GM23338 (cell line): ENCODE data around the gene SLC35G1. TPM values are rescaled to one million over a fixed set of nuclear protein-coding genes. Genes with fewer than 3 reads are reported as not detected.

Experiments used
- ATAC-seq: fragments of 200-7000 bp; cut with Tn5 transposase; 3 replicates; pipeline ENCODE4 v1.9.1; 2020
- DNase-seq: peaks from one replicate; pipeline ENCODE4 v3.0.0-alpha.2; 2015; ENCODE audit warnings: low spot score
- H2AFZ ChIP-seq: fragments of 200-600 bp; sonication (generic); 2 replicates; pipeline ENCODE4 v1.8.0; 2016; ENCODE audit warnings: antibody characterized with exemption, mild to moderate bottlenecking, moderate library complexity
- H3F3A ChIP-seq: fragments of 200-600 bp; sonication (generic); replicated peaks from 2 replicates; pipeline ENCODE4 v1.8.0; 2017; ENCODE audit warnings: antibody characterized with exemption, mixed run types, low read depth
- H3K27ac ChIP-seq: fragments of 200-600 bp; sonication (generic); 2 replicates; pipeline ENCODE4 v1.6.1; 2016; ENCODE audit warnings: low read depth
- H3K27me3 ChIP-seq: fragments of 200-600 bp; sonication (generic); 2 replicates; pipeline ENCODE4 v1.8.0; 2016; ENCODE audit warnings: mild to moderate bottlenecking, mixed run types, moderate library complexity; ENCODE audit not compliant: insufficient read depth
- H3K36me3 ChIP-seq: fragments of 200-600 bp; sonication (generic); 2 replicates; pipeline ENCODE4 v1.8.0; 2016; ENCODE audit warnings: mild to moderate bottlenecking; ENCODE audit not compliant: insufficient read depth
- H3K4me1 ChIP-seq: fragments of 200-600 bp; sonication (generic); 2 replicates; pipeline ENCODE4 v1.8.0; 2016; ENCODE audit warnings: mild to moderate bottlenecking, moderate library complexity; ENCODE audit not compliant: insufficient read depth
- H3K4me2 ChIP-seq: fragments of 200-600 bp; sonication (generic); 2 replicates; pipeline ENCODE4 v1.7.1; 2017; ENCODE audit warnings: mixed run types
- H3K4me3 ChIP-seq: fragments of 200-600 bp; sonication (generic); 2 replicates; pipeline ENCODE4 v1.6.1; 2016; ENCODE audit warnings: mixed run types
- H3K79me2 ChIP-seq: fragments of 200-600 bp; sonication (generic); replicated peaks from 2 replicates; pipeline ENCODE4 v1.8.0; 2017; ENCODE audit warnings: mild to moderate bottlenecking; ENCODE audit not compliant: insufficient read depth
- H3K9me2 ChIP-seq: fragments of 200-600 bp; sonication (generic); 2 replicates; pipeline ENCODE4 v1.8.0; 2017; ENCODE audit not compliant: insufficient read depth
- H4K20me1 ChIP-seq: fragments of 200-600 bp; sonication (generic); replicated peaks from 2 replicates; pipeline ENCODE4 v1.8.0; 2017; ENCODE audit warnings: mild to moderate bottlenecking; ENCODE audit not compliant: insufficient read depth
- H3K27ac Mint-ChIP-seq: 2 replicates; pipeline ENCODE4 v1.8.0; 2020; ENCODE audit warnings: inconsistent platforms, mild to moderate bottlenecking, moderate library complexity, mixed read lengths
- H3K27me3 Mint-ChIP-seq: 3 replicates; pipeline ENCODE4 v1.8.0; 2022; ENCODE audit warnings: low read depth, mild to moderate bottlenecking, moderate library complexity, mixed read lengths, inconsistent platforms; ENCODE audit not compliant: insufficient read depth, poor library complexity
- H3K36me3 Mint-ChIP-seq: 3 replicates; pipeline ENCODE4 v1.8.0; 2021; ENCODE audit warnings: low read depth, mild to moderate bottlenecking, inconsistent platforms, moderate library complexity, mixed read lengths
- H3K4me1 Mint-ChIP-seq: 3 replicates; pipeline ENCODE4 v1.8.0; 2020; ENCODE audit warnings: mild to moderate bottlenecking, inconsistent platforms, mixed read lengths
- H3K4me3 Mint-ChIP-seq: 3 replicates; pipeline ENCODE4 v1.8.0; 2021; ENCODE audit warnings: moderate library complexity, mild to moderate bottlenecking, inconsistent platforms, mixed read lengths
- H3K9me3 Mint-ChIP-seq: 3 replicates; pipeline ENCODE4 v1.8.0; 2020; ENCODE audit warnings: moderate library complexity, mild to moderate bottlenecking, inconsistent platforms, mixed read lengths
- CREB1 ChIP-seq: fragments of 250-450 bp; sonication (Bioruptor Pico); IDR thresholded peaks from 2 replicates; pipeline ENCODE4 v1.5.0; 2020; ENCODE audit warnings: low read depth, mild to moderate bottlenecking, moderate library complexity
- EZH2phosphoT487 ChIP-seq: fragments of 200-600 bp; sonication (generic); IDR thresholded peaks from one replicate; pipeline ENCODE4 v1.8.1; 2018; ENCODE audit warnings: antibody characterized with exemption; ENCODE audit not compliant: unreplicated experiment
- JUNB ChIP-seq: IDR thresholded peaks from one replicate; pipeline ENCODE4 v1.6.1; 2016; ENCODE audit warnings: antibody characterized with exemption; ENCODE audit not compliant: unreplicated experiment
- NANOG ChIP-seq: IDR thresholded peaks from 2 replicates; pipeline ENCODE4 v1.6.1; 2016; ENCODE audit warnings: antibody characterized with exemption, borderline replicate concordance
- POLR2AphosphoS5 ChIP-seq: IDR thresholded peaks from 2 replicates; pipeline ENCODE4 v1.6.1; 2016; ENCODE audit warnings: antibody characterized with exemption, low read depth
- ZNF114 ChIP-seq: fragments of 250-450 bp; sonication (Bioruptor Pico); IDR thresholded peaks from 2 replicates; pipeline ENCODE4 v1.5.0; 2020; ENCODE audit warnings: mild to moderate bottlenecking, moderate library complexity
- polyA plus RNA-seq: library from polyadenylated mRNA; unstranded; fragments of >200 nt; fragmentation: Nextera tagmentation; extraction: Ambion mirVana; gene quantifications from 2 replicates; pipeline ENCODE4 v1.2.1, GENCODE V29; 2016
- total RNA-seq: library from RNA; depleted of rRNA; stranded (reverse); fragments of >200 nt; shearing (Covaris generic); gene quantifications from 2 replicates; pipeline ENCODE4 v1.2.3, GENCODE V29; 2014
- TF ChIP-seq, protein P1 (sequence below): IDR thresholded peaks from 2 replicates; pipeline ENCODE4 v1.6.1; 2016; ENCODE audit warnings: antibody characterized with exemption
- TF ChIP-seq, protein P2 (sequence below), 2 experiments: fragments of 200-600 bp in 1 of 2; sonication (generic) in 1 of 2; conservative IDR thresholded peaks; 2 replicates each; pipeline versions ENCODE4 v1.5.1 to v1.6.1; 2016 to 2017; ENCODE audit warnings: antibody characterized with exemption in 2 of 2, low read depth in 2 of 2, mild to moderate bottlenecking in 2 of 2, moderate library complexity in 1 of 2
- TF ChIP-seq, protein P3 (sequence below): fragments of 250-450 bp; sonication (Bioruptor Pico); IDR thresholded peaks from 2 replicates; pipeline ENCODE4 v1.5.0; 2020; ENCODE audit warnings: mild to moderate bottlenecking, moderate library complexity
- TF ChIP-seq, protein P4 (sequence below): IDR thresholded peaks from one replicate; pipeline ENCODE4 v1.6.1; 2018; ENCODE audit warnings: antibody characterized with exemption; ENCODE audit not compliant: unreplicated experiment

Gene SLC35G1
- total and polyA plus RNA-seq, 2 experiments from 2014 or later: 3.9 to 4.1 TPM

DNA sequence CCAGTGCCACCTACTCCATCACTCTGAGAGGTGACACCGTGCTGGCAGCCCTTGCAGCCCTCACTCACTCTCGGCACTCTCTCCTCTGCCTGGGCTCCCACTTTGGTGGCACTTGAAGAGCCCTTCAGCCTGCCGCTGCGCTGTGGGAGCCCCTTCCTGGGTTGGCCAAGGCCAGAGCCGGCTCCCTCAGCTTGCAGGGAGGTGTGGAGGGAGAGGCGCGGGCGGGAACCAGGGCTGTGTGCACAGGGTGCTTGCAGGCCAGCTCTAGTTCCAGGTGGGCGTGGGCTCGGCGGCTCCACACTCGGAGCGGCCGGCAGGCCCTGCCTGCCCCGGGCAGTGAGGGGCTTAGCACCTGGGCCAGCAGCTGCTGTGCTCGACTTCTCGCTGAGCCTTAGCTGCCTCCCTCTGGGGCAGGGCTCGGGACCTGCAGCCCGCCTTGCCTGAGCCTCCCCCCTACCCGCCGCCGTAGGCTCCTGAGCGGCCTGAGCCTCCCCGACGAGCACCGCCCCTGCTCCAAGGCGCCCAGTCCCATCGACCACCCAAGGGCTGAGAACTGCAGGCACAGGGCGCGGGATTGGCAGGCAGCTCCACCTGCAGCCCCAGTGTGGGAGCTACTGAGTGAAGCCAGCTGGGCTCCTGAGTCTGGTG lies 48.7 kb upstream of the SLC35G1 start:
- Histone ChIP-seq H3K79me2 (no peaks in the 10 kb centered on the region), H3K27ac (no peak overlapping the region), H3K4me1 (peaks cover 23% of the 10 kb centered on the region), H3K4me3 (no peak overlapping the region), H3K27me3 (peaks cover 97% of the 10 kb centered on the region), H3F3A (0 out of 2 replicates have a peak, but pooled peaks cover 6% of the 10 kb centered on the region), H3K36me3 (peaks cover 3% of the 10 kb centered on the region; the same call in 1 of the 2 replicates), H2AFZ (no peak overlapping the region), H3K4me2 (no peak overlapping the region), H4K20me1 (peaks cover 11% of the 10 kb centered on the region), H3K9me2 (no peaks in the 10 kb centered on the region)
- Mint-ChIP-seq H3K9me3 (peaks cover 66% of the 10 kb centered on the region), H3K4me3 (no peak overlapping the region), H3K36me3 (peaks cover 35% of the 10 kb centered on the region), H3K4me1 (peaks cover 26% of the 10 kb centered on the region), H3K27ac (no peak overlapping the region), H3K27me3 (peaks cover 96% of the 10 kb centered on the region)
- ATAC-seq: no peak
- TF ChIP-seq JUNB (no peak), EZH2phosphoT487 (no peak), NANOG (no peak), ZNF114 (no peak), CREB1 (CRISPR knock-in tag) (no peak), POLR2AphosphoS5 (no peak)
- TF ChIP-seq, protein P1, sequence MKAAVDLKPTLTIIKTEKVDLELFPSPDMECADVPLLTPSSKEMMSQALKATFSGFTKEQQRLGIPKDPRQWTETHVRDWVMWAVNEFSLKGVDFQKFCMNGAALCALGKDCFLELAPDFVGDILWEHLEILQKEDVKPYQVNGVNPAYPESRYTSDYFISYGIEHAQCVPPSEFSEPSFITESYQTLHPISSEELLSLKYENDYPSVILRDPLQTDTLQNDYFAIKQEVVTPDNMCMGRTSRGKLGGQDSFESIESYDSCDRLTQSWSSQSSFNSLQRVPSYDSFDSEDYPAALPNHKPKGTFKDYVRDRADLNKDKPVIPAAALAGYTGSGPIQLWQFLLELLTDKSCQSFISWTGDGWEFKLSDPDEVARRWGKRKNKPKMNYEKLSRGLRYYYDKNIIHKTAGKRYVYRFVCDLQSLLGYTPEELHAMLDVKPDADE: no peak
- TF ChIP-seq, protein P2, sequence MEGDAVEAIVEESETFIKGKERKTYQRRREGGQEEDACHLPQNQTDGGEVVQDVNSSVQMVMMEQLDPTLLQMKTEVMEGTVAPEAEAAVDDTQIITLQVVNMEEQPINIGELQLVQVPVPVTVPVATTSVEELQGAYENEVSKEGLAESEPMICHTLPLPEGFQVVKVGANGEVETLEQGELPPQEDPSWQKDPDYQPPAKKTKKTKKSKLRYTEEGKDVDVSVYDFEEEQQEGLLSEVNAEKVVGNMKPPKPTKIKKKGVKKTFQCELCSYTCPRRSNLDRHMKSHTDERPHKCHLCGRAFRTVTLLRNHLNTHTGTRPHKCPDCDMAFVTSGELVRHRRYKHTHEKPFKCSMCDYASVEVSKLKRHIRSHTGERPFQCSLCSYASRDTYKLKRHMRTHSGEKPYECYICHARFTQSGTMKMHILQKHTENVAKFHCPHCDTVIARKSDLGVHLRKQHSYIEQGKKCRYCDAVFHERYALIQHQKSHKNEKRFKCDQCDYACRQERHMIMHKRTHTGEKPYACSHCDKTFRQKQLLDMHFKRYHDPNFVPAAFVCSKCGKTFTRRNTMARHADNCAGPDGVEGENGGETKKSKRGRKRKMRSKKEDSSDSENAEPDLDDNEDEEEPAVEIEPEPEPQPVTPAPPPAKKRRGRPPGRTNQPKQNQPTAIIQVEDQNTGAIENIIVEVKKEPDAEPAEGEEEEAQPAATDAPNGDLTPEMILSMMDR (conservative IDR thresholded peaks at IDR 0.05; ENCODE audit: low read depth in 2 of 2): no peak
- TF ChIP-seq, protein P3, sequence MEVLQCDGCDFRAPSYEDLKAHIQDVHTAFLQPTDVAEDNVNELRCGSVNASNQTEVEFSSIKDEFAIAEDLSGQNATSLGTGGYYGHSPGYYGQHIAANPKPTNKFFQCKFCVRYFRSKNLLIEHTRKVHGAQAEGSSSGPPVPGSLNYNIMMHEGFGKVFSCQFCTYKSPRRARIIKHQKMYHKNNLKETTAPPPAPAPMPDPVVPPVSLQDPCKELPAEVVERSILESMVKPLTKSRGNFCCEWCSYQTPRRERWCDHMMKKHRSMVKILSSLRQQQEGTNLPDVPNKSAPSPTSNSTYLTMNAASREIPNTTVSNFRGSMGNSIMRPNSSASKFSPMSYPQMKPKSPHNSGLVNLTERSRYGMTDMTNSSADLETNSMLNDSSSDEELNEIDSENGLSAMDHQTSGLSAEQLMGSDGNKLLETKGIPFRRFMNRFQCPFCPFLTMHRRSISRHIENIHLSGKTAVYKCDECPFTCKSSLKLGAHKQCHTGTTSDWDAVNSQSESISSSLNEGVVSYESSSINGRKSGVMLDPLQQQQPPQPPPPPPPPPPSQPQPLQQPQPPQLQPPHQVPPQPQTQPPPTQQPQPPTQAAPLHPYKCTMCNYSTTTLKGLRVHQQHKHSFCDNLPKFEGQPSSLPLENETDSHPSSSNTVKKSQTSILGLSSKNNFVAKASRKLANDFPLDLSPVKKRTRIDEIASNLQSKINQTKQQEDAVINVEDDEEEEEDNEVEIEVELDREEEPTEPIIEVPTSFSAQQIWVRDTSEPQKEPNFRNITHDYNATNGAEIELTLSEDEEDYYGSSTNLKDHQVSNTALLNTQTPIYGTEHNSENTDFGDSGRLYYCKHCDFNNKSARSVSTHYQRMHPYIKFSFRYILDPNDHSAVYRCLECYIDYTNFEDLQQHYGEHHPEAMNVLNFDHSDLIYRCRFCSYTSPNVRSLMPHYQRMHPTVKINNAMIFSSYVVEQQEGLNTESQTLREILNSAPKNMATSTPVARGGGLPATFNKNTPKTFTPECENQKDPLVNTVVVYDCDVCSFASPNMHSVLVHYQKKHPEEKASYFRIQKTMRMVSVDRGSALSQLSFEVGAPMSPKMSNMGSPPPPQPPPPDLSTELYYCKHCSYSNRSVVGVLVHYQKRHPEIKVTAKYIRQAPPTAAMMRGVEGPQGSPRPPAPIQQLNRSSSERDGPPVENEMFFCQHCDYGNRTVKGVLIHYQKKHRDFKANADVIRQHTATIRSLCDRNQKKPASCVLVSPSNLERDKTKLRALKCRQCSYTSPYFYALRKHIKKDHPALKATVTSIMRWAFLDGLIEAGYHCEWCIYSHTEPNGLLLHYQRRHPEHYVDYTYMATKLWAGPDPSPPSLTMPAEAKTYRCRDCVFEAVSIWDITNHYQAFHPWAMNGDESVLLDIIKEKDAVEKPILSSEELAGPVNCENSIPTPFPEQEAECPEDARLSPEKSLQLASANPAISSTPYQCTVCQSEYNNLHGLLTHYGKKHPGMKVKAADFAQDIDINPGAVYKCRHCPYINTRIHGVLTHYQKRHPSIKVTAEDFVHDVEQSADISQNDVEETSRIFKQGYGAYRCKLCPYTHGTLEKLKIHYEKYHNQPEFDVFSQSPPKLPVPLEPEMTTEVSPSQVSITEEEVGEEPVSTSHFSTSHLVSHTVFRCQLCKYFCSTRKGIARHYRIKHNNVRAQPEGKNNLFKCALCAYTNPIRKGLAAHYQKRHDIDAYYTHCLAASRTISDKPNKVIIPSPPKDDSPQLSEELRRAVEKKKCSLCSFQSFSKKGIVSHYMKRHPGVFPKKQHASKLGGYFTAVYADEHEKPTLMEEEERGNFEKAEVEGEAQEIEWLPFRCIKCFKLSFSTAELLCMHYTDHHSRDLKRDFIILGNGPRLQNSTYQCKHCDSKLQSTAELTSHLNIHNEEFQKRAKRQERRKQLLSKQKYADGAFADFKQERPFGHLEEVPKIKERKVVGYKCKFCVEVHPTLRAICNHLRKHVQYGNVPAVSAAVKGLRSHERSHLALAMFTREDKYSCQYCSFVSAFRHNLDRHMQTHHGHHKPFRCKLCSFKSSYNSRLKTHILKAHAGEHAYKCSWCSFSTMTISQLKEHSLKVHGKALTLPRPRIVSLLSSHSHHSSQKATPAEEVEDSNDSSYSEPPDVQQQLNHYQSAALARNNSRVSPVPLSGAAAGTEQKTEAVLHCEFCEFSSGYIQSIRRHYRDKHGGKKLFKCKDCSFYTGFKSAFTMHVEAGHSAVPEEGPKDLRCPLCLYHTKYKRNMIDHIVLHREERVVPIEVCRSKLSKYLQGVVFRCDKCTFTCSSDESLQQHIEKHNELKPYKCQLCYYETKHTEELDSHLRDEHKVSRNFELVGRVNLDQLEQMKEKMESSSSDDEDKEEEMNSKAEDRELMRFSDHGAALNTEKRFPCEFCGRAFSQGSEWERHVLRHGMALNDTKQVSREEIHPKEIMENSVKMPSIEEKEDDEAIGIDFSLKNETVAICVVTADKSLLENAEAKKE (CRISPR knock-in tag): no peak
- TF ChIP-seq, protein P4, sequence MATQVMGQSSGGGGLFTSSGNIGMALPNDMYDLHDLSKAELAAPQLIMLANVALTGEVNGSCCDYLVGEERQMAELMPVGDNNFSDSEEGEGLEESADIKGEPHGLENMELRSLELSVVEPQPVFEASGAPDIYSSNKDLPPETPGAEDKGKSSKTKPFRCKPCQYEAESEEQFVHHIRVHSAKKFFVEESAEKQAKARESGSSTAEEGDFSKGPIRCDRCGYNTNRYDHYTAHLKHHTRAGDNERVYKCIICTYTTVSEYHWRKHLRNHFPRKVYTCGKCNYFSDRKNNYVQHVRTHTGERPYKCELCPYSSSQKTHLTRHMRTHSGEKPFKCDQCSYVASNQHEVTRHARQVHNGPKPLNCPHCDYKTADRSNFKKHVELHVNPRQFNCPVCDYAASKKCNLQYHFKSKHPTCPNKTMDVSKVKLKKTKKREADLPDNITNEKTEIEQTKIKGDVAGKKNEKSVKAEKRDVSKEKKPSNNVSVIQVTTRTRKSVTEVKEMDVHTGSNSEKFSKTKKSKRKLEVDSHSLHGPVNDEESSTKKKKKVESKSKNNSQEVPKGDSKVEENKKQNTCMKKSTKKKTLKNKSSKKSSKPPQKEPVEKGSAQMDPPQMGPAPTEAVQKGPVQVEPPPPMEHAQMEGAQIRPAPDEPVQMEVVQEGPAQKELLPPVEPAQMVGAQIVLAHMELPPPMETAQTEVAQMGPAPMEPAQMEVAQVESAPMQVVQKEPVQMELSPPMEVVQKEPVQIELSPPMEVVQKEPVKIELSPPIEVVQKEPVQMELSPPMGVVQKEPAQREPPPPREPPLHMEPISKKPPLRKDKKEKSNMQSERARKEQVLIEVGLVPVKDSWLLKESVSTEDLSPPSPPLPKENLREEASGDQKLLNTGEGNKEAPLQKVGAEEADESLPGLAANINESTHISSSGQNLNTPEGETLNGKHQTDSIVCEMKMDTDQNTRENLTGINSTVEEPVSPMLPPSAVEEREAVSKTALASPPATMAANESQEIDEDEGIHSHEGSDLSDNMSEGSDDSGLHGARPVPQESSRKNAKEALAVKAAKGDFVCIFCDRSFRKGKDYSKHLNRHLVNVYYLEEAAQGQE: no peak
- no peak for DNase-seq
